Measurements from ENCODE around the gene SIK1.

DNA sequence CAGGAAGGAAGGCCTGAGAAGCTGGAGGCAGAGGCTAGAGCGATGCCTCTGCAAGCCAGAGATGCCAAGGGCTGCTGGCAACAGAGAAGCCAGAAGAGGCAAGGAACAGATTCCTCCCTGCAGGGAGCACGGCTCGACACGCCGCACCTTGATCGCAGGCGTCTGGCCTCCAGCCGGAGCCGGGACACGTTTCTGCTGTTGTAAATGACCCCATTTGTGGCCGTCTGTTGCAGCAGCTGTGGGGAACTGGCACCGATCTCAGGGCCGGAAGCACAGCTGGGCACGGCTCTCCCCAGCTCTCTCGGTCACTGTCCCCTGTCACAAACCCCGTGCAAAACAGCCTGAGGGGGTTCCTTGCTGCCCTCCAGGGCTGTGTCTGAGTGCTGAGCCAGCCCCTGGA is 59.6 kb downstream of the SIK1 start:
- TF ChIP-seq, protein P1, sequence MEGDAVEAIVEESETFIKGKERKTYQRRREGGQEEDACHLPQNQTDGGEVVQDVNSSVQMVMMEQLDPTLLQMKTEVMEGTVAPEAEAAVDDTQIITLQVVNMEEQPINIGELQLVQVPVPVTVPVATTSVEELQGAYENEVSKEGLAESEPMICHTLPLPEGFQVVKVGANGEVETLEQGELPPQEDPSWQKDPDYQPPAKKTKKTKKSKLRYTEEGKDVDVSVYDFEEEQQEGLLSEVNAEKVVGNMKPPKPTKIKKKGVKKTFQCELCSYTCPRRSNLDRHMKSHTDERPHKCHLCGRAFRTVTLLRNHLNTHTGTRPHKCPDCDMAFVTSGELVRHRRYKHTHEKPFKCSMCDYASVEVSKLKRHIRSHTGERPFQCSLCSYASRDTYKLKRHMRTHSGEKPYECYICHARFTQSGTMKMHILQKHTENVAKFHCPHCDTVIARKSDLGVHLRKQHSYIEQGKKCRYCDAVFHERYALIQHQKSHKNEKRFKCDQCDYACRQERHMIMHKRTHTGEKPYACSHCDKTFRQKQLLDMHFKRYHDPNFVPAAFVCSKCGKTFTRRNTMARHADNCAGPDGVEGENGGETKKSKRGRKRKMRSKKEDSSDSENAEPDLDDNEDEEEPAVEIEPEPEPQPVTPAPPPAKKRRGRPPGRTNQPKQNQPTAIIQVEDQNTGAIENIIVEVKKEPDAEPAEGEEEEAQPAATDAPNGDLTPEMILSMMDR (IDR thresholded peaks at IDR 0.05) = no peak
- no peak for TF ChIP-seq POLR2AphosphoS5 (IDR thresholded peaks at IDR 0.05)
- TF ChIP-seq POLR2A (IDR thresholded peaks at IDR 0.05) = no peak

Data from prostate gland (tissue), 2 donors.